ENCODE measurements around the gene SHMT2. TPM values are rescaled to one million over a fixed set of nuclear protein-coding genes. Genes with fewer than 3 reads are reported as not detected.
A peak's percentile ranks its signal among the peaks of the same experiment; 100 is the strongest.

The SHMT2 gene
- total and polyA plus RNA-seq, 2 of the 13 experiments (the other 11 are each of a cell fraction or from before 2014, with no cell fraction given): 181 to 393 TPM

DNA sequence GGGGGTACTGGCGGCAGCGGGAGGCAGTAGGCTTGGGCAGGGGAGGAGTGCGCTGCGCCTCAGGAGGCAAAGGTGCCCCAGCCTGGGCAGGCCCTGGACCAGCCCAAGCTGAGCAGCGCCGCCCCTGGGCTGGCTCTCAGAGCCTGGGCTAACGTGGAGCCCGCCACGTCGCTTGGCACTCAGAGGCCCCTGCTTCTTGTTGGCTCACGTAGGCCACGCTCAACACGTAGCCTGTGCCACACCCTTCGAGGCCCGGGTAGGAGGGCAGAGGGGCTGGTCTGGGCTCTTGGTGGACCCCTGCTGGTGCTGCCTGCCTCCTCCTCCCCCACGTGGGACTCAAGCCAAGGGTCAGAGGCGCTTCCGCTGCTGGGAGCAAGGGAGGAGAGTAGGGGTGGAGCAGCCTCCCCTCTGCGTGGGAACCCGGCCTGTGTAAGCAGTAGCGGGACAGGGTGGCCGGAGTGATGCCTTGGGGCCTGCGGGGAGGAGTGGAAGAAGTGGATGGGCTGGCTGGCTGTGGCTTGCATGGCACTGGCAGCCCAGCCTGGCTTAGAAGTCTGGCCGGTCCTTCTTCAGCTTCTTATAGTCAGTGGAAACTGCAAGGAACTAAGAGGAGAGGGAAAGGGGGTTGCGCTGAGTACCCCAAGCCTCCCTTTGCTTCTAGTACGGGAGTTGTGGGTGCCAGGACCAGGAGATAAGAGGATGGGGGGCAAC is 5.7 kb downstream of the SHMT2 start (continued):
- TF ChIP-seq, protein P1, sequence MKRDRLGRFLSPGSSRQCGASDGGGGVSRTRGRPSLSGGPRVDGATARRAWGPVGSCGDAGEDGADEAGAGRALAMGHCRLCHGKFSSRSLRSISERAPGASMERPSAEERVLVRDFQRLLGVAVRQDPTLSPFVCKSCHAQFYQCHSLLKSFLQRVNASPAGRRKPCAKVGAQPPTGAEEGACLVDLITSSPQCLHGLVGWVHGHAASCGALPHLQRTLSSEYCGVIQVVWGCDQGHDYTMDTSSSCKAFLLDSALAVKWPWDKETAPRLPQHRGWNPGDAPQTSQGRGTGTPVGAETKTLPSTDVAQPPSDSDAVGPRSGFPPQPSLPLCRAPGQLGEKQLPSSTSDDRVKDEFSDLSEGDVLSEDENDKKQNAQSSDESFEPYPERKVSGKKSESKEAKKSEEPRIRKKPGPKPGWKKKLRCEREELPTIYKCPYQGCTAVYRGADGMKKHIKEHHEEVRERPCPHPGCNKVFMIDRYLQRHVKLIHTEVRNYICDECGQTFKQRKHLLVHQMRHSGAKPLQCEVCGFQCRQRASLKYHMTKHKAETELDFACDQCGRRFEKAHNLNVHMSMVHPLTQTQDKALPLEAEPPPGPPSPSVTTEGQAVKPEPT (CRISPR knock-in tag; IDR thresholded peaks at IDR 0.05; ENCODE audit: low read depth): no peak
- TF ChIP-seq SP140L (CRISPR knock-in tag; IDR thresholded peaks at IDR 0.05; ENCODE audit: borderline replicate concordance) (no peak), FIP1L1 (IDR thresholded peaks at IDR 0.05; ENCODE audit: borderline replicate concordance, insufficient read depth, low read depth, low read length) (peak; percentile 93; the same call in 1 of the 2 replicates), ZNF652 (CRISPR knock-in tag; IDR thresholded peaks at IDR 0.05; ENCODE audit: borderline replicate concordance, low read depth) (peak; percentile 59; the same call in 1 of the 2 replicates), RNF2 (conservative IDR thresholded peaks at IDR 0.05; ENCODE audit: low read depth) (no peak), ZSCAN25 (CRISPR knock-in tag; IDR thresholded peaks at IDR 0.05) (peak; percentile 93), ZNF530 (CRISPR knock-in tag; IDR thresholded peaks at IDR 0.05; ENCODE audit: low read depth) (no peak), HNRNPH1 (optimal IDR thresholded peaks at IDR 0.05; ENCODE audit: low read depth, low read length) (peak; percentile 89), NR2C2 (CRISPR knock-in tag; IDR thresholded peaks at IDR 0.05; ENCODE audit: borderline replicate concordance) (0 out of 2 replicates have a peak, but pooled peaks have one; percentile 22), ZNF747 (CRISPR knock-in tag; IDR thresholded peaks at IDR 0.05; ENCODE audit: borderline replicate concordance) (no peak)
- TF ChIP-seq, protein P2, sequence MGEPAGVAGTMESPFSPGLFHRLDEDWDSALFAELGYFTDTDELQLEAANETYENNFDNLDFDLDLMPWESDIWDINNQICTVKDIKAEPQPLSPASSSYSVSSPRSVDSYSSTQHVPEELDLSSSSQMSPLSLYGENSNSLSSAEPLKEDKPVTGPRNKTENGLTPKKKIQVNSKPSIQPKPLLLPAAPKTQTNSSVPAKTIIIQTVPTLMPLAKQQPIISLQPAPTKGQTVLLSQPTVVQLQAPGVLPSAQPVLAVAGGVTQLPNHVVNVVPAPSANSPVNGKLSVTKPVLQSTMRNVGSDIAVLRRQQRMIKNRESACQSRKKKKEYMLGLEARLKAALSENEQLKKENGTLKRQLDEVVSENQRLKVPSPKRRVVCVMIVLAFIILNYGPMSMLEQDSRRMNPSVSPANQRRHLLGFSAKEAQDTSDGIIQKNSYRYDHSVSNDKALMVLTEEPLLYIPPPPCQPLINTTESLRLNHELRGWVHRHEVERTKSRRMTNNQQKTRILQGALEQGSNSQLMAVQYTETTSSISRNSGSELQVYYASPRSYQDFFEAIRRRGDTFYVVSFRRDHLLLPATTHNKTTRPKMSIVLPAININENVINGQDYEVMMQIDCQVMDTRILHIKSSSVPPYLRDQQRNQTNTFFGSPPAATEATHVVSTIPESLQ (CRISPR knock-in tag; conservative IDR thresholded peaks at IDR 0.05): no peak
- TF ChIP-seq, protein P3, sequence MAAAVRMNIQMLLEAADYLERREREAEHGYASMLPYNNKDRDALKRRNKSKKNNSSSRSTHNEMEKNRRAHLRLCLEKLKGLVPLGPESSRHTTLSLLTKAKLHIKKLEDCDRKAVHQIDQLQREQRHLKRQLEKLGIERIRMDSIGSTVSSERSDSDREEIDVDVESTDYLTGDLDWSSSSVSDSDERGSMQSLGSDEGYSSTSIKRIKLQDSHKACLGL (CRISPR knock-in tag; IDR thresholded peaks at IDR 0.05): 0 out of 2 replicates have a peak, but pooled peaks have one; percentile 35
- TF ChIP-seq, protein P4, sequence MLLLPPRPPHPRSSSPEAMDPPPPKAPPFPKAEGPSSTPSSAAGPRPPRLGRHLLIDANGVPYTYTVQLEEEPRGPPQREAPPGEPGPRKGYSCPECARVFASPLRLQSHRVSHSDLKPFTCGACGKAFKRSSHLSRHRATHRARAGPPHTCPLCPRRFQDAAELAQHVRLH (CRISPR knock-in tag; IDR thresholded peaks at IDR 0.05; ENCODE audit: borderline replicate concordance, low read depth): peak; percentile 12; the same call in 1 of the 2 replicates

Data from HepG2 (cell line).